ENCODE results near the gene ATXN2.
"Not testable (repeated sequence)": the region's sequence is repeated elsewhere in the genome, so short reads cannot be mapped to it uniquely, and the experiment has no call there.

ATXN2 gene, protein sequence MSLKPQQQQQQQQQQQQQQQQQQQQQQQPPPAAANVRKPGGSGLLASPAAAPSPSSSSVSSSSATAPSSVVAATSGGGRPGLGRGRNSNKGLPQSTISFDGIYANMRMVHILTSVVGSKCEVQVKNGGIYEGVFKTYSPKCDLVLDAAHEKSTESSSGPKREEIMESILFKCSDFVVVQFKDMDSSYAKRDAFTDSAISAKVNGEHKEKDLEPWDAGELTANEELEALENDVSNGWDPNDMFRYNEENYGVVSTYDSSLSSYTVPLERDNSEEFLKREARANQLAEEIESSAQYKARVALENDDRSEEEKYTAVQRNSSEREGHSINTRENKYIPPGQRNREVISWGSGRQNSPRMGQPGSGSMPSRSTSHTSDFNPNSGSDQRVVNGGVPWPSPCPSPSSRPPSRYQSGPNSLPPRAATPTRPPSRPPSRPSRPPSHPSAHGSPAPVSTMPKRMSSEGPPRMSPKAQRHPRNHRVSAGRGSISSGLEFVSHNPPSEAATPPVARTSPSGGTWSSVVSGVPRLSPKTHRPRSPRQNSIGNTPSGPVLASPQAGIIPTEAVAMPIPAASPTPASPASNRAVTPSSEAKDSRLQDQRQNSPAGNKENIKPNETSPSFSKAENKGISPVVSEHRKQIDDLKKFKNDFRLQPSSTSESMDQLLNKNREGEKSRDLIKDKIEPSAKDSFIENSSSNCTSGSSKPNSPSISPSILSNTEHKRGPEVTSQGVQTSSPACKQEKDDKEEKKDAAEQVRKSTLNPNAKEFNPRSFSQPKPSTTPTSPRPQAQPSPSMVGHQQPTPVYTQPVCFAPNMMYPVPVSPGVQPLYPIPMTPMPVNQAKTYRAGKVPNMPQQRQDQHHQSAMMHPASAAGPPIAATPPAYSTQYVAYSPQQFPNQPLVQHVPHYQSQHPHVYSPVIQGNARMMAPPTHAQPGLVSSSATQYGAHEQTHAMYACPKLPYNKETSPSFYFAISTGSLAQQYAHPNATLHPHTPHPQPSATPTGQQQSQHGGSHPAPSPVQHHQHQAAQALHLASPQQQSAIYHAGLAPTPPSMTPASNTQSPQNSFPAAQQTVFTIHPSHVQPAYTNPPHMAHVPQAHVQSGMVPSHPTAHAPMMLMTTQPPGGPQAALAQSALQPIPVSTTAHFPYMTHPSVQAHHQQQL

GRCh38 chr12:111598637-111599452 is at the start of gene ATXN2:
Gene ATXN2, minus strand, starts transcription at chr12:111599315. Its CDS starts 281 bp downstream, at chr12:111599034.
- DNase-seq: no peak

DNA sequence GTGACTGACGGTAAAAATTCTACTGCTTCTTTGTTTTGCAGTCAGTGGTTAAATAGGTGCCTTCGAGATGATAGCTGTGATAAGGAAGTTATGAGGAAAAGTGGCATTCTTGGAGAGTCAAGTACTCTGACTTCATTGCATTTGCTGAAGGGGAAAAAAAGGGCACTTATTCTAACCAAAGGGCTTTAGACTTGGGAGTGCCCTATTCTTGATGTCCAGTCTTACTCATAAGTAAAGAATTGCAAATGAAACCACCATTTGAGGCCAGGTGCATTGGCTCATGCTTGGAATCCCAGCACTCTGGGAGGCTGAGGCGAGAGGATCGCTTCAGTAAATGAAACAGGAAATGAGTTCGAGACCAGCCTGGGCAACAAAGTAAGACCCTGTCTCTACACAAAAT is 46.3 kb upstream of the ATXN2 start:
- DNase-seq: no peak

DNA sequence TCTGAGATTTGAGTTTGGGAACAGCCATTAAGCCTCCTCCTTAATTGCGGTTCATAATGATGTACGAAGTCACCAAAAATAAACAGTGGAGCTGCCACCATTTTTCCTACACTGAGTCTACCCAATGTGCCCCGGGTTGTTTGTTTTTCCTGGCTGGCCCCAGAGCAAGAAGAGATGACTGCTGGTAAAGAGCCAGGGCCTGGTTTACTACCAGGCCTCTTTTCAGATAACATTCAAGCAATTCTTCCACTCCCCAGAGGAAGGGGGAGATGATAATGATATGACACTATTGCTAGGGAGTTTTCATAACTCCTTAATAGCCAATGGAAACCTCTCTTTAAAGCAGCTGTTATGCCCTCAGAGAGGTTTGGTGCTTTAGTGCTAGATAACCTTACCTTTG is 44.3 kb upstream of the ATXN2 start:
- DNase-seq: no peak

DNA sequence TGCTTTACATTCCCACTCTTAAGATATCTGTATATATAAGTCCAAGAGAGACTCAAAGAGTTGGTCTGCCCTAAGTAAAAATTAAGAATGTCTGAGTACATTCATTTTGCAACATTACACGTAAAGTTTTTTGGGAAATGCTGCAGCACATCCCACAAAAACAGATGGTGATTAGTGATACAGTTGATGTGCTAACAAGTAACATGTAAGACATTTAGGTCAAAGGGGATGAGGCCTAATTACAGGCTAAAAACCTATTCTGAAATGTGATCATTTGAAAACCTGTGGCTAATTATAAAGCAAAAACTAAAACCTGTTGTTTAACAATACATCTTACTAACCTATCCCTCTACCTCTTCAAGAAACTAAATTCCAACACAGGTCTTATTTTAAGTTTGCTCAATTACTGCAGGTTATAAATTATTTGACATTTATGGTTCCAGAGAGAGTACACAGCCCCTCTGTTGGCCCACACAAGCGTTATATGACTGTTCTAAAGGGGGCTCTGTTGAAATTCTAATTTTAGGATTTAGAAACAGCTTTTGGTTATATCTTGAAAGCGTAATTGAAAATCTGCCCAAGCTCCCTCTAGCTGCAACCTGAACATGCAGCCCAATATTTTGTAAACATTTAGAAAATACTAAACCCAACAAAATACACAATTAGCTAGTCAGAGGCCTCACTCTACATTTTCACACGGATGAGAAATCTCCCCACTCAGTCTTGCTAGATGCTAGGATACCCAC is 43.7 kb upstream of the ATXN2 start:
- no peak for DNase-seq

DNA sequence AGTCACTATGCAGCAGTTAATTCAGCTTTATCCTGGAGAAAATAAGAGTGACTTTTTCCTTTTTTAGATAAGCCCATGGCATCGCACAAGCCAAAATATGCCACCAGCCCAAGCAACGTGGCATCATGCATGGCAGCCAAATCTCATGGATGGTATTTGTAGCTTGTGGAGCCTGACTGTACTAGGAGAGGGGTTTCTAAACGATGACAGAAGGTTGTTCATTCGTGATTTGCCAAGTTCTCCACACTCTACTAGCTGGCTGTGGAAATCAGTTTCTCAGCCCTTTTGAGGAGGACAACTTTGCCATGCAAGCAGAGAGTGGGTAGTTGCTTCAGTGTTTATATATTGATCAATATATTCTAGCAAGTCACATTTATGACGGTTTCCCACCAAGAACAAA is 41.4 kb upstream of the ATXN2 start:
- no peak for DNase-seq

- DNase-seq: no peak
Measured at GRCh38 chr12:111638556-111638955, 39.4 kb upstream of the ATXN2 start.

- no peak for DNase-seq
Measured at GRCh38 chr12:111636209-111636945, 37.3 kb upstream of the ATXN2 start.

- no peak for DNase-seq
Measured at GRCh38 chr12:111635524-111635923, 36.4 kb upstream of the ATXN2 start.

- no peak for DNase-seq
Measured at GRCh38 chr12:111628505-111629260, 29.6 kb upstream of the ATXN2 start.

DNA sequence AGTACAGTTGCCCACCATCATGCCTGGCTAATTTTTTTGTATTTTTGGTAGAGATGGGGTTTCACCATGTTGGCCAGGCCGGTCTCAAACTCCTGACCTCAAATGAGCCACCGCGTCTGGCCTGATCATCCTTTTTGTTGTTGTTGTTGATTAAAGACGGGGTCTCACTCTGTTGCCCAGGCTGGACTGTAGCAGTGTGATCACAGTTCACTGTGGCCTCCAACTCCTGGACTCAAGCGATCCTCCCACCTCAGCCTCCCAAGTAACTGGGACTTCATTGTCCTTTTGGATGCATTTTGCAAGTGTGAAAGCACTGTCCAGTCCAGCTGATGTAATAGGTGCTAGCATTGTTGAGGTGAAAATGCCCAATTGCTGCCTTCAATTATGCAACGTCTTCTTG is 27.1 kb upstream of the ATXN2 start:
- no peak for DNase-seq

DNA sequence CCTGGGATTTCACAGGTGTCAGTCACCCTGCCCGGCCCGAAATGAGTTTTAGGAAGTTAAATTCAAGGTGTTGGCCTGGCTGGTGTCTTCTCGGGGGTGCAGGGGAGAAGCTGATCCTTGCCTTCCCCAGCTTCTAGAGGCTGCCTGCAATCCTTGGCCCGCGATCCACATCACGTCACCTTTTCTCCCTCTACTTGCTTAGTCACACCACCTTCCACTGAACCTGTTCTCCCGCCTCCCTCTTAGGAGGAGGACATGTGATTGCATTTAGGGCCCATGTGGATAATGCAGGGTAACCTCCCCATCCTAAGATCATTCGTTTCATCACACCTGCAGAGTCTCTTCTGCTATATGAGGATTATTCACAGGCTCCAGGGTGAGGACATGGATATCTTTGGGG is 25.4 kb upstream of the ATXN2 start:
- DNase-seq: no peak

GRCh38 chr12:111617841-111618240 is 18.7 kb upstream of the ATXN2 start:
- DNase-seq: not testable (repeated sequence)

DNA sequence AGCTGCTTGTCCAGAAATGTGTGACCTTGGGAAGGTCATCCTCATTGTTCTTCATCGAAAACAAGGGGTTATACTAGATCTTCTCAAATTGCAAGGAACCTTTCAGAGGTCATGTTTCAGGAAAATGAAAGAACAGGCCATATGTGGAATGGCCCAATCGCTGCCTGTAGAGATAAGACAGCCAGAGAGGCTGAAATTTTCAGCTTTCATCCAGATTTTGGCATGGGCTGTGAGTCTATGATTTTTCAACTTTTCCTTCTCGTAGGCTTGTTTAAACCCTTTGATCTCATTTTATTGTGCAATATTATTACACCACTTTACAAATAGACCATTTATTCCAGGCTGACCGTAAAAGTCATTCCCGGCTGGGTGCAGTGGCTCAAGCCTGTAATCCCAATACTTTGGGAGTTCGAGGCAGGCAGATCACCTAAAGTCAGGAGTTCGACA is 17.1 kb upstream of the ATXN2 start:
- no peak for DNase-seq

GRCh38 chr12:111607239-111607638 is 8.1 kb upstream of the ATXN2 start:
- DNase-seq: no peak

DNA sequence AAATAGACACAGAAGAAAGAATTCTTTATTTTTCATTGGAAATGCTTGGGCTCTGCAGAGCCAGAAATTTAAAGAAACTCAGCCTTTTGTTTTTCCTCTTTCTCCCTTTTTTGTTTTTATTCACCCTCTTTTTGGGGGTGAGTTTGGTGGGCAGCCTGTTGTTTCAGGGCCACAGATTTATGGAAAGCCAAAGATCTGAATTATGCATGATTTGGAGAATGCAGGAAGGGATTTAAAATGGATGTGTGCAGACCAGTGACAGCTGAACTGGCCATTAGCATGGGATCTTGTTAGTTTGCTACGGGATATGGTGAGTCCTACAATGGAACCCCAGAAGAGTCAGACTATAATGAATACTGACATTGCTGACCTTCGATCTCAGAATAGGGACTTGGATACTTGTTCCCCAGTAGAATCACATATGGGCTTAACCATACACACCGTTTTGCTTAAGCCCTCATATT is 7.7 kb upstream of the ATXN2 start:
- no peak for DNase-seq

- DNase-seq: no peak
Measured at GRCh38 chr12:111605911-111606766, 7.0 kb upstream of the ATXN2 start.

- DNase-seq: not testable (repeated sequence)
Measured at GRCh38 chr12:111602857-111603256, 3.7 kb upstream of the ATXN2 start.

GRCh38 chr12:111602348-111602747 is 3.2 kb upstream of the ATXN2 start:
- no peak for DNase-seq

DNA sequence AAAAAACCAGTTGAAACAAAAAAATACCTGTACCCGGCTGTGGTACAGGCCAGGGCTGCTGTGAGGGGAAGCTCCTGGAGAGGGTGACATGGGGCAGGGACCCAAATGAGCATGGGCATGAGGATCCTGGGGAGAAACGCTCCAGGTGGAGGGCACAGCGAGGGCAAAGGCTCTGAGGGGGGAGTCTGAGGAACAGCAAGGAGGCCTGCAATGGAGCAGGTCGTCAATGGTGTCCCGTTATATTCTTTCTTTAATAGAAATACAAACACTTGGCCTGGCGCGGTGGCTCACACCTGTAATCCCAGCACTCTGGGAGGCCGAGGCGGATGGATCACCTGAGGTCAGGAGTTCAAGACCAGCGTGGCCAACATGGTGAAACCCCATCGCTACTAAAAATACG is 1.9 kb upstream of the ATXN2 start:
- DNase-seq: not testable (repeated sequence)

Measured in cerebellar nuclear complex (tissue), 1 donor.